Ascending aorta (tissue), 2 donors: ENCODE measurements around the gene RASL11A. TPM values are rescaled to one million over a fixed set of nuclear protein-coding genes. Genes with fewer than 3 reads are reported as not detected.
"Not testable (repeated sequence)": the region's sequence is repeated elsewhere in the genome, so short reads cannot be mapped to it uniquely, and the experiment has no call there.

Source experiments
- DNase-seq, 2 donors: peaks; one replicate each; pipeline ENCODE4 v3.0.0-alpha.2; 2019; ENCODE audit warnings: low spot score in 2 of 2
- H3K27ac ChIP-seq, 2 donors: fragments of 200-600 bp; sonication (generic); one replicate each; pipeline ENCODE4 v1.5.1; 2016 to 2017; ENCODE audit warnings: mild to moderate bottlenecking in 1 of 2
- H3K27me3 ChIP-seq: fragments of 200-600 bp; sonication (generic); one replicate; pipeline ENCODE4 v1.5.1; 2017
- H3K36me3 ChIP-seq, 2 donors: fragments of 200-600 bp; sonication (generic); one replicate each; pipeline ENCODE4 v1.5.1; 2016
- H3K4me1 ChIP-seq, 2 donors: fragments of 200-600 bp; sonication (generic); one replicate each; pipeline ENCODE4 v1.5.1; 2016 to 2017; ENCODE audit warnings: mild to moderate bottlenecking in 1 of 2
- H3K4me3 ChIP-seq, 2 donors: fragments of 200-600 bp; sonication (generic); one replicate each; pipeline ENCODE4 v1.5.1; 2016 to 2017; ENCODE audit warnings: mild to moderate bottlenecking in 1 of 2
- H3K9me3 ChIP-seq, 2 donors: fragments of 200-600 bp; sonication (generic); one replicate each; pipeline ENCODE4 v1.5.1; 2016
- intact Hi-C: fragments of 100-400 bp; cut with DNase I; formaldehyde crosslinking; loops from one replicate; pipeline ENCODE4 v1.15.1; 2023
- total RNA-seq: library from RNA; depleted of rRNA; stranded (reverse); fragments of >200 nt; gene quantifications from one replicate; pipeline ENCODE4 v1.1.0, GENCODE V29; 2016
- TF ChIP-seq, protein P1 (sequence below), 3 experiments: fragments of 200-600 bp in 2 of 3; fragments of 450-650 bp in 1 of 3; sonication (generic) in 2 of 3; IDR thresholded peaks; one replicate each; pipeline ENCODE4 v1.5.1; 2016 to 2019; ENCODE audit warnings: antibody characterized with exemption in 3 of 3, mild to moderate bottlenecking in 1 of 3, moderate library complexity in 1 of 3

RASL11A gene
- total RNA-seq, 1 donor from 2014 or later: 50.4 TPM

DNA sequence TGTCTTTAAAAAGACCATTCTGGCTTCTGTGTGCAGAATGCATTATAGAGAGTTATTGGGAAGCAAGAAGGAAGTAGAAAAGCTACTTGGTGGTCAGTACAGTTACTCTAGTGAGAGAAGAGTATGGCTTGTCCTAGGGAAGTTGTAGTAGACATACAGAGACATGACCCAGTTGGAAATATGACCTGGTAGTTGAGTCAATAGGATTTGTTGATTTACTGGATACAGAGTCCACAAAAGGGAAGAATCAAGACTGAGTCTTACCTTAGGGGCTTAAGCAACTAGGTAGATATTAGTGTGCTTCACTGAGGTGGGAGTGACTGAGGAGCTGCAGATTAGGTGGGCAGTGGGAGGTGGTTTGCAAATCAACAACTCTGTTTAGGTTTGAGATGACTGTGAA, 48.8 kb downstream of the RASL11A start:
- H3K27me3 ChIP-seq: no peaks in the 10 kb centered on the region
- TF ChIP-seq, protein P1, sequence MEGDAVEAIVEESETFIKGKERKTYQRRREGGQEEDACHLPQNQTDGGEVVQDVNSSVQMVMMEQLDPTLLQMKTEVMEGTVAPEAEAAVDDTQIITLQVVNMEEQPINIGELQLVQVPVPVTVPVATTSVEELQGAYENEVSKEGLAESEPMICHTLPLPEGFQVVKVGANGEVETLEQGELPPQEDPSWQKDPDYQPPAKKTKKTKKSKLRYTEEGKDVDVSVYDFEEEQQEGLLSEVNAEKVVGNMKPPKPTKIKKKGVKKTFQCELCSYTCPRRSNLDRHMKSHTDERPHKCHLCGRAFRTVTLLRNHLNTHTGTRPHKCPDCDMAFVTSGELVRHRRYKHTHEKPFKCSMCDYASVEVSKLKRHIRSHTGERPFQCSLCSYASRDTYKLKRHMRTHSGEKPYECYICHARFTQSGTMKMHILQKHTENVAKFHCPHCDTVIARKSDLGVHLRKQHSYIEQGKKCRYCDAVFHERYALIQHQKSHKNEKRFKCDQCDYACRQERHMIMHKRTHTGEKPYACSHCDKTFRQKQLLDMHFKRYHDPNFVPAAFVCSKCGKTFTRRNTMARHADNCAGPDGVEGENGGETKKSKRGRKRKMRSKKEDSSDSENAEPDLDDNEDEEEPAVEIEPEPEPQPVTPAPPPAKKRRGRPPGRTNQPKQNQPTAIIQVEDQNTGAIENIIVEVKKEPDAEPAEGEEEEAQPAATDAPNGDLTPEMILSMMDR (IDR thresholded peaks at IDR 0.05): no peak
- no peaks in the 10 kb centered on the region for H3K4me1 ChIP-seq
- H3K4me3 ChIP-seq: no peak overlapping the region
- H3K9me3 ChIP-seq: no peaks in the 10 kb centered on the region
- no peaks in the 10 kb centered on the region for H3K36me3 ChIP-seq
- no peak overlapping the region for H3K27ac ChIP-seq
- intact Hi-C loops: no loop called here
- no peak for DNase-seq

DNA sequence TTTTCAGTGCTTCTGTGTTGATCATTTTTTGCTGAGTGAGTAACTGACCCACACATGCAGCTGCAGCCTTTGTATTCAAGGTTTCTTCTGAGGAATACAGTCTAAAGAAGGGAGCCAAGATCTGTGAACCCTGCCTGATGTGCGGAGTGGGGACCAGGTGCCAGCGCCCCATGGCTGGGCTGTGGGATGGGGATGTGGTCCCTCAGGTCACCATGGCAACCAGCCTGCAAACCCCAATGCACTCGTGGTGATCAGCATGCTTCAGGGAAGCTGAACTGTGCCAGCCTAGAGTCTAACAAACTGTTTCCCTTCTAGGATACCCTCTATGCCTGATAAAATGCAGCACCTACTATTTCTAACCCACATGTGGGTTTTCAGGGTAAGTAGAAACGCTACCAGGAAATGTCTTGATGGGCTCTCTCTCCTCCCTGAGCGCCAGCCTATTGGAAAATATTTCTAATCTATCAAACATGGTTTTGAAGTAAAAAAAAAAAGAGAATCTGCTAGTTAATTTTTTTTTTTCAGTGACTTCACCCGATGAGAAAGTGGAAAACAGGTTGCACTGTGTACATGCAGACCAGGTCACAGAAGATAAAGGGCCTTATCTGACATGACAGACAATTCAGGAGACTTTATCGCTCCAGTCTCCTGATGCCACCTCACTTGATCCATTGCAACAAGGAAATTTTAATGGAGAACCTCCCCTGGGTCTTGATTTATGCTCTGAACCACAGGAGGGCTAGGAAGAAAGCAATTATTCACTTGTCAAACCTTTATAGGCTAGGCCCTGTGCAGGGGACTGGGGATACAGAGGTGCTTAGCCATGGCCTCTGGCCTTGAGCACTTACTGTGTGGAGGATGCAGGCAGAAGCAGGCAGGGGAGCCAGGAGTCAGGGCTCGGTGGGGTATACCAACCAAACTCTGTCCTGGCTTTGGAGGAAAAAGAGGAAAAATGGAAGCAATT, 51.1 kb downstream of the RASL11A start:
- TF ChIP-seq, protein P1 (IDR thresholded peaks at IDR 0.05): no peak
- Histone ChIP-seq H3K4me1 (no peaks in the 10 kb centered on the region), H3K4me3 (no peak overlapping the region), H3K9me3 (no peaks in the 10 kb centered on the region), H3K27me3 (no peaks in the 10 kb centered on the region), H3K36me3 (no peaks in the 10 kb centered on the region), H3K27ac (no peak overlapping the region)
- no peak for DNase-seq
- intact Hi-C loops: no loop called here

DNA sequence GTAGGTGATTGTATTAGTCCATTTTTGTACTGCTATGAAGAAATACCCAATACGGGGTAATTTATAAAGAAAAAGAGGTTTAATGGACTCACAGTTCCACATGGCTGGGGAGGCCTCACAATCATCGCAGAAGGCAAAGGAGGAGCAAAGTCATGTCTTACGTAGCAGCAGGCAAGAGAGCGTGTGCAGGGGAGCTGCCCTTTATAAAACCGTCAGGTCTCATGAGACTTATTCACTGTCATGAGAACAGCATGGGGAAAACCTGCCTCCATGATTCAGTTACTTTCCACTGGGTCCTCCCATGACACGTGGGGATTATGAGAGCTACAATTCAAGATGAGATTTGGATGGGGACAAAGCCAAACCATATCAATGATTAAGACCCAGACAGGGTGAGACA, 51.8 kb downstream of the RASL11A start:
- H3K27me3 ChIP-seq, H3K4me1 ChIP-seq, DNase-seq, H3K36me3 ChIP-seq, intact Hi-C loops, H3K9me3 ChIP-seq, H3K4me3 ChIP-seq, H3K27ac ChIP-seq: not testable (repeated sequence)

Other genes with a start within 250 kb of the RASL11A start
- 8.7 TPM for gene USP12, start 99.0 kb upstream of the RASL11A start, total RNA-seq
- 377 TPM for gene RPL21, start 19.3 kb upstream of the RASL11A start, total RNA-seq
- gene GTF3A, start 153.8 kb downstream of the RASL11A start, total RNA-seq: 197 TPM
- 23.6 TPM for gene MTIF3, start 179.7 kb downstream of the RASL11A start, total RNA-seq